ENCODE measurements around the gene SP3. TPM values are rescaled to one million over a fixed set of nuclear protein-coding genes. Genes with fewer than 3 reads are reported as not detected.

The SP3 gene
- 101 and 102 TPM in 2 replicates for total RNA-seq

GRCh38 chr2:173965372-173966025, at the start of gene SP3:
Gene SP3, minus strand, starts transcription at chr2:173965373. Its CDS starts 202 bp downstream, at chr2:173965171.

Data from articular chondrocyte of knee joint (primary cell).